GM21360 (cell line): ENCODE measurements around the gene DAZAP1.

Source experiments
- ATAC-seq: cut with Tn5 transposase; IDR thresholded peaks from one replicate; pipeline ENCODE4 v1.9.1; 2021; ENCODE audit warnings: mild to moderate bottlenecking, moderate library complexity; ENCODE audit not compliant: unreplicated experiment

Gene DAZAP1

GRCh38 chr19:1393841-1394240, 13.5 kb upstream of the DAZAP1 start:
- ATAC-seq, result no peak

GRCh38 chr19:1394252-1395193, 12.9 kb upstream of the DAZAP1 start:
- no peak for ATAC-seq

GRCh38 chr19:1395194-1396018, 12.0 kb upstream of the DAZAP1 start:
- no peak for ATAC-seq

- ATAC-seq, result no peak
Observed at GRCh38 chr19:1396019-1396767, 11.2 kb upstream of the DAZAP1 start.

GRCh38 chr19:1396768-1397679, 10.4 kb upstream of the DAZAP1 start:
- no peak for ATAC-seq

- no peak for ATAC-seq
Observed at GRCh38 chr19:1397838-1398237, 9.5 kb upstream of the DAZAP1 start.

- no peak for ATAC-seq
Observed at GRCh38 chr19:1399079-1399478, 8.3 kb upstream of the DAZAP1 start.

GRCh38 chr19:1399745-1400144, 7.6 kb upstream of the DAZAP1 start:
- no peak for ATAC-seq

GRCh38 chr19:1400281-1401137, 6.9 kb upstream of the DAZAP1 start:
- no peak for ATAC-seq

- no peak for ATAC-seq
Observed at GRCh38 chr19:1401138-1401888, 6.1 kb upstream of the DAZAP1 start, which contains the start of gene GAMT. TSS of gene GAMT (minus strand) at chr19:1401542. CDS start at chr19:1401476, 66 bp downstream.

- no peak for ATAC-seq
Observed at GRCh38 chr19:1401889-1402217, 5.5 kb upstream of the DAZAP1 start.

- no peak for ATAC-seq
Observed at GRCh38 chr19:1402411-1403070, 4.8 kb upstream of the DAZAP1 start.

- ATAC-seq, result peak; percentile 63
Observed at GRCh38 chr19:1406774-1407527, 435 bp upstream of the DAZAP1 start.

GRCh38 chr19:1408300-1409203, 1.2 kb downstream of the DAZAP1 start:
- ATAC-seq, result no peak

GRCh38 chr19:1409204-1410005, 2.0 kb downstream of the DAZAP1 start:
- no peak for ATAC-seq
